GM21619 (cell line): ENCODE results near the gene XRN1.
"Not testable (repeated sequence)": the region's sequence is repeated elsewhere in the genome, so short reads cannot be mapped to it uniquely, and the experiment has no call there.

Experiments
- ATAC-seq: cut with Tn5 transposase; IDR thresholded peaks from one replicate; pipeline ENCODE4 v1.9.1; 2021; ENCODE audit not compliant: unreplicated experiment

XRN1 gene

GRCh38 chr3:142353571-142353970, 94.3 kb downstream of the XRN1 start:
- ATAC-seq, result no peak

DNA sequence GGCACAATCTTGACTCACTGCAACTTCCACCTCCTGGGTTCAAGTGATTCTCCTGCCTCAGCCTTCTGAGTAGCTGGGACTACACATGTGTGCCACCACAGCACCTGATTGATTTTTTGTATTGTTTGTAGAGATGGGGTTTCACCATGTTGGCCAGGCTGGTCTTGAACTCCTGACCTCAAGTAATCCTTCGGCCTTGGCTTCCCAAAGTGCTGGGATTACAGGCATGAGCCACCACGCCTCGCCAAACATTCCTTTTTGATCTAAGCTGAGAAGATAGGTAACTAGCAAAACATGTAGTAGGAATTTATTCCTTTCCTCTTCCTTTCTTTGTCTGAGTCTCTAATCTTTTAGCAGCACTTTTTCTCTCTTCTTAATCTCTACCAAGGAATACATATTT, 95.1 kb downstream of the XRN1 start:
- not testable (repeated sequence) for ATAC-seq

DNA sequence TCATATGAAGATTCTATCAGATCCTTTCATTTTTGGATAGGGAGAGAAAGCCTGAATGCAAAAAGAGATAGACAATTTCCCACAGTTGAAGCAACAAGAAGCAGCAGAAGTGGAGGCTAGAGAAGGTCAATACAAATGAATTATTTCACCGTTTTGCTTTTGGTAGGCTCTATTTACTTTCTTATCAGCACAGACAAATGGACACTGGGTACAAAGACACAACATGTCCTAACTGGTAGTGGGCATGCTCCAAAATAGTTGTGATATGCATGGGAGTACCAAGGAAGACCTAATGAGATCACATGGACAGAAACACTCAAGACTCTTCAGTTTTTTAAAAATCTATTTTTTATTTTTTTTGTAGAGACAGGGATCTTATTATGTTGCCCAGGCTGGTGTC, 99.4 kb downstream of the XRN1 start:
- ATAC-seq, result no peak

GRCh38 chr3:142337994-142338393, 109.8 kb downstream of the XRN1 start:
- ATAC-seq, result no peak

DNA sequence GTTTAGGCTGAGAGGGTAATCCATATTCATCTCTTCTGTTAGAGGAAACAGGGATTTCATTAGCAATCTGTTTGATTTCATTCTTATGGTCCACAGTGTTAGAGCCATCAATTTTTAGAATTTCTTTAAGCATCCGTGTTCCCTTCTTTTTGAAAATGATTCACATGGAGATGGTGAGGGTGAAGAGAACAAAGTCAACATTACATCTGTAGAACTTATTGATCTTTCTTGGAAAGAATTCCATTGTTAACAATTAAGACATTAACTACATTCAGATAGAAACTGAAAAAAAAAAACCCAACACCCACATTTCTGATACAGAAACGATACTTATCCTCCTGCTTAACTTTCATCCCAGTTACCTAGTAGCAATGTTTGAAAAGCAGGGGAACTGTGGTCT, 115.4 kb downstream of the XRN1 start:
- ATAC-seq, result no peak

GRCh38 chr3:142324275-142324953, 123.4 kb downstream of the XRN1 start:
- not testable (repeated sequence) for ATAC-seq

DNA sequence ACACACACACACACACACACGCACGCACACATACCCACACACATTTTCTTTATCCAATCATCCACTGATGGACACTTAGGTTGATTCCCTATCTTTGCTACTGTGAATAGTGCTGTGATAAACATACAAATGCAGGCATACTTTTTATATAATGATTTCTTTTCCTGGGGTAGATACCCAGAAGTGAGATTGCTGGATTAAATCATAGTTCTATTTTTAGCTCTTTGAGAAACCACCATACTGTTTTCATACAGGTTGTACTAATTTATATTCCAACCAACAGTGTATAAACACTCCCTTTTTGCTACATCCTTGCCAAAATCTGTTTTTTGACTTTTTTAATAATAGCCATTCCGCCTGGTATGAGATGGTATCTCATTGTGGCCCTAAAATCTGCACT, 127.9 kb downstream of the XRN1 start:
- ATAC-seq, result no peak

DNA sequence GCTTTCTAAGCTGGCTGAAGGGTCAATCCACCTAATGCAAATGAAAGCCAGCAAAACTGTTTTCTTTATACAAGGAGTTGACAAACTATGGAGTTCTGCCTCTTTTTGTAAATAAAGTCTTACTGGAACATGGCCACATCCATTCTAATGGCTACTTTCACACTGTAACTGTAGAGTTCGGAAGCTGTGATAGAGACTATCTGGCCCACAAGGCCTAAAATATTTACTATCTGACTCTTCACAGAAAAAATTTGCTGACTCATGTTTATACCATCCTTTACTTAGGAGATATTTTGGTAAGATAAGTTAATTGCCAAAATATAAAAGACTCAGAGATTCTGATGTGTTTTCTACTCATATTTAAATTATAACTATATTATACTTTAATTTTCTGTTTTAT, 128.7 kb downstream of the XRN1 start:
- ATAC-seq, result no peak

- no peak for ATAC-seq
These were observed 129.5 kb downstream of the XRN1 start for GRCh38 chr3:142318331-142318730.

GRCh38 chr3:142315978-142316388, 131.9 kb downstream of the XRN1 start:
- ATAC-seq, result not testable (repeated sequence)

DNA sequence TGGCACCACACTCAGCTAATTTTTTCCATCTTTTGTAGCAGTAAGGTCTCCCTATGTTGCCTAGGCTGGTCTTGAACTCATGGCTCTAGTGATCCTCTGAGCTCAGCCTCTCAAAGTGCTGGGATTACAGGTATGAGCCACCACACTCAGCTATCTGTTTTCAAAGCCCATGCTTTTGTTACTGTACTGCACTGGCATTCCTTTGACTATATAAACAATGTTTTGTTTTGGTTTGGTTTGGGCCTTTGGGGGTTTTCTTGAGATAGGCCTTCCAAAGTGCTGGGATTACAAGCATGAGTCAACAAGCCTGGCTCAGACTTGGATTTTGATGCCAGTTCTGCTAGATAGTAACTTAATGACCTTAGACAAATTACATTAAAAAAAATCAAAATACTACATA, 132.8 kb downstream of the XRN1 start:
- no peak for ATAC-seq

- ATAC-seq, result no peak
These were observed 137.4 kb downstream of the XRN1 start for GRCh38 chr3:142310439-142310838.

GRCh38 chr3:142302847-142303246, 145.0 kb downstream of the XRN1 start:
- ATAC-seq, result not testable (repeated sequence)

DNA sequence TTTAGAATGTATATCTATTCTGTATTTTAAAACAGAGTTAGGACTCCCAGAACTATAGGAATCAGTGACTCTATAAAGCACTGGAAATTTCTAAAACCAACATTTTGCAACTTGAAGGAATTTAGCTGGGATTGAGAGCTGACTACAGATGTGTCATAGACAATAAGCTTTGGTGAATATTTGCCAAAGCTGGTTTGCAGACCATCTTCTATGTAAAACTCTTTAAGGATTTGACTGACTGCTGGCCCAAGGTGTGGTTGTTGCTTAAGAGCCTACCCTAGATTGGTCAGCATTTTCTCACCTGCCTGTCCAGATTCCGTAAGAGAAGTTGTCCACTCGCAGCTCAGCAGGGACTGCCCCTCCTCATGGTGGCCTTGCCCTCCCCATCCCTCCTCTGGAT, 149.2 kb downstream of the XRN1 start:
- ATAC-seq, result no peak

DNA sequence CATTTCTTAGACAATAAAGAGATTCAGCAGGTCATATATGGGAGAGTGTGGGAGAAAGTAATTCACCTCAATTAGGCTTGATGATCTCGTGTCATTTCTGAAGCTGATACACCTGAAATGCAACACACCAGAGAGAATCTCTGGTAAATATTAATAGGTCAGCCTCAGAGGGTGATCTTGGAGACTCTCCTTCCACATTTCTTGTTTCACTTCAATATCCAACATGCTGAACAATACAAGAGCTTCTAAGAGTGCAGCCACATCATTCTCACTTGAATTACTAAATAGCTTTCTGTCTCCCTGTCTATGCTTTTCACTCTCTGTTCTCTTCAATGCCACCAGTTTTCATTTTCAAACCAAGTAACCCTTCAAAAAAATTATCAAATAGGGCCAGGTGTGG, 151.3 kb downstream of the XRN1 start:
- ATAC-seq, result no peak

DNA sequence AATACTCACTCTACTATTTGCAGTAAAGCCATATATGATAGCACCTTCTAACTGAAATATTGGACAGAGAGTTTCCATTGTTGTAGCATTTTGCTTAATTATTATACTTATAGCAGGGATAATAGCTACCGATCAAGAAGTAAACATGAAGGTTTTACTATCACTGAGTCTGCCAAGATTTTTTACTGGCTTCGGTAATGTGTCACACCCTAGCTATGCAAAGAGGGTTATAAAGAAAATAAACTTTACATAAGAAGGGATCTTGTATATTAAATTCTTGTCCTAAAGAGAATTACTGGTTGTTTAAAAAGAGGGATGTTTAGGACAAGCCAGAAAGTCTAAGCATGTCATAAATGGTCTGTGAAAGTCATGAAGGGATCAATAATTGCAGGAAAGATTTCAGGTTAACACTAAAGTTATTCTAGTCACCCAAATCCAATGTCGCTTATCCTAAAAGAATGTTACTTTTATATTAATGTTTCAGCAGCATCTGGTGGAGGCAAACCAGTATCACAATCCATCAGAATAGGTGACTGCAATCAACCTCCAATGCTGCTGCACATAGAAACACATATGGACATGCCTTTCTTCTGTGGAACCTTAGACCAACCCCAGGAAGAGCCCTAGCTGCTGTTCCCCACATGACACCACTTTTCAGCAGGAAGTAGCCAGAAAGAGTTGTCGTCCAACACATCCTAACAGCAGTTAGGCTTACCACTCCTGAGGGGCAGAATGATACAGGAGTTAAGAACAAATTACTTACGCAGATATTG, 159.8 kb downstream of the XRN1 start:
- ATAC-seq, result no peak

GRCh38 chr3:142285083-142285517, 162.7 kb downstream of the XRN1 start:
- no peak for ATAC-seq

DNA sequence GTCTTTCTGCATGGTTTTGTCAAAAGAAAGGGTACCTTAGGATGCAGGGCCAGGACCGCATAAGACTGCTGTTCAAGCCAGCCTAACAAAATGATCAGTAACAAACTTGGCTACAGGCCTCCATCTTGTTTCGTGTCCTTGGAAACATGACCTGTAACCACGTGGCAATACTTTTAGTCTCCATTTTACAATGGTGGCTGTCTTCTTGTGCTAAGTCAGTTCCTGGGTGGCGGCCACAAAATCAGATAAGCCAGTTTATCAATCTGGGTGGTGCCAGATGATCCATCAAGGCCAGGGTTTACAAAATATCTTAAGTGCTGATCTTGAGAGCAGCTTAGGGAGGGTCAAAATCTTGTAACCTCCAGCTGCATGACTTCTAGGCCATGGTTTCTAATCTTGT, 165.3 kb downstream of the XRN1 start:
- no peak for ATAC-seq

DNA sequence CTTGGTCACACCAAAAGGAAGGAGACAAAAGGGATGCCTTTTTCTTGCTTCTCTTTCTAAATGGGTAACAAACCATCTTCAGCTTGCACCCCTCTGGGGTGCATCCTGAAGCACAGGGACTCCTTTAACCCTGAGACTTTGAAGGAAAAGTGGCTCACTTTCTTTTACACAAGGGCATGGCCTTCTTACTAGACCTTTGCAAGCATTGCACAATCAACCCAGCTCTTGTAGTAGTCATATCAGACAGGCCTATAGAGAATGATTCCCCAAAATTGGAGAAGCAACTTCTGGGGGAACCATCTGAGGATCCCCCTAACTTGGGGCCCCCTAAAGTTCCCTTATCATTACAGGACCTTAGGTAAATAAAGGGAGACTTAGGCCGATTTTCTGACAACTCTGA, 166.4 kb downstream of the XRN1 start:
- no peak for ATAC-seq

DNA sequence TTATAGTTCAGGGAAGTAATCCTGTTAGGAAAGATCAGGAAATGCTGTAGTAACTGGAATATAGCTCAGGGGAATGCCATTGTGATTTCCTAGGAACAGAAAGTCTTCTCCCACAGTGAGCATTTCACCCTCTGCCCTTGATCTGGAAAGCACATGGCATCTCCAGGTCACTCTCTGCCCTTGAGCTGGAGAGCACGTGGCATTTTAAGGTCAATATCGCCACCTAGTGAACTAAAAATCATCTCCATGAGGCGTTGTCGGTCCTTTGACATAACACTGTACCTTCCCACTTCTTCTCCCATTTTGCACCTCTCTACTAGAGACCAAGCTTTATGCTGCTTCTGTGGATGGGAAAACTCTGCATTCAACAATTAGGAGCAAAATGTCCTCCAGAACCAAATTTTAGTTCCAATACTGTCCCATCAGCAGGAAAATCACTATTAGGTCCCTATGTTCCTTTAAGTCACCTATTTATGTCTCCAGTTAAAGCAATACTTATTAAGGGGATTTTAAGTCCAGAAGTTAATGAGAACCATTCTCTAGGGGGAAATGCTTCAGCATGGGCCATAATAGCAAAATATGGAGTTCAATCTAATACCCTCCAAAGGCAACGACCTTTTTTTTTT, 167.8 kb downstream of the XRN1 start:
- peak; percentile 90 for ATAC-seq

DNA sequence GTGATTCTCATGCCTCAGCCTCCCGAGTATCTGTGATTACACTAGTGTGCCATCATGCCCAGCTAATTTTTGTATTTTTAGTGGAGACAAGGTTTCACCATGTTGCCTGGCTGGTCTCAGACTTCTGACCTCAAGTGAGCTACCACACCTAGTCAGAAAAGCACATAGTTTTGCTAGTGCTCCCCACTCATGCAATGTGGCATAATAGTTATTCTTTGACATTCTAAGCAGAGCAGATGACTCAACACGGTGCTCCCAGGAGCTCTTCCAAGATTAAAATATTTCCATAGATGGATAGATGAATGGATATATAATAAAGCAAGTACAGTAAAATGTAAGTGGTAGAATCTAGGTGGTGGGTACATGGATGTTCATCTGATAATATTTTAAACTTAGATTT, 169.4 kb downstream of the XRN1 start:
- ATAC-seq, result no peak

DNA sequence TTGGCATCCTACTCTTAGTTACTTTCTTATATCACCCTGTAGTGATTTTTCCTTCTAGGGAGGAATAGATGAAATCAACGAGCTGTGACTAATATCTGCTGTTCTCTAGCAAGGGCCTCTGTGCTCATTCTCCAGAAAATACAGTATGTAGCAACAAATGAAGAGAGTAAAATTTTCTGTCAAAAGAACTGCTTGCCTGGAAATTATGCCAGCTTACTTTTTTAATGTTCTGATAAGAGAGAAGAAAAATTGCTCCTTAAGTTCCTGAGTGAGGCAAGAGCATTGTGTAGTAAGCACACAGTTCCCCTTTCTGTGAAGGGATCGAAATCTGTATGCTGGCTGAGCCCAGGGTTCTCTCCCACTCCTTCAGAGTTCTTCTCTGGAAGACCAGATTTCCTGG, 171.1 kb downstream of the XRN1 start:
- no peak for ATAC-seq
